Measurements from ENCODE around the gene EBP.
"Not testable (repeated sequence)": the region's sequence is repeated elsewhere in the genome, so short reads cannot be mapped to it uniquely, and the experiment has no call there.

EBP gene

DNA sequence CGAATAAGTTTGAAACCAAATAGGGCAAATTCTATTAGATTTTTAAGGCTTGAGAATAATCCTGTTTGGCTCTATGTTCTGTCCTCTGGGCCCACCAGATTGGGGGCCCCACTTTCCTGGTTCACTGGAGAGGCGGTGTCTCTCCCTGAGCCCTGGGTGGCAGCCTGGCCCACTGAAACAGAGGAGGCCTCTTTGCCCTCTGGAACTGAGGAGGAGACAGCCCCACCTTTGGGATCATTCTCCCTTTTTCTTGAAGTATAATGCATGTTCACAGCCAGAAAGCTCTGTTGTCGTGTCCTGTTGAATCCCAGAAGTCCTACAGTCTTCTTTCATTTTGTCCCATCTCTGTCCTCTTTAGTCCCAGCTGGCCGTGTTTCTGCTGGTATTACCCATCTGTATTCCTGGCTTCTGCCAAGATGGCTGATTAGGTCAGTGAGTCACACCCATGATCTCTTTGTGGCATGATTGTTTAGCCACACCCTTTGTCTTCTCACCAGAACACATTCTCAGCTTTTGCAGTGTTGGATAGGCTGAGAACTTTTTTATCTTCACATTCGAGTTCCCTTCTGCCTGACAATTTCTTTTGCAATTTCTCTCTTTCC lies 9.9 kb downstream of the EBP start:
- no peak for DNase-seq

DNA sequence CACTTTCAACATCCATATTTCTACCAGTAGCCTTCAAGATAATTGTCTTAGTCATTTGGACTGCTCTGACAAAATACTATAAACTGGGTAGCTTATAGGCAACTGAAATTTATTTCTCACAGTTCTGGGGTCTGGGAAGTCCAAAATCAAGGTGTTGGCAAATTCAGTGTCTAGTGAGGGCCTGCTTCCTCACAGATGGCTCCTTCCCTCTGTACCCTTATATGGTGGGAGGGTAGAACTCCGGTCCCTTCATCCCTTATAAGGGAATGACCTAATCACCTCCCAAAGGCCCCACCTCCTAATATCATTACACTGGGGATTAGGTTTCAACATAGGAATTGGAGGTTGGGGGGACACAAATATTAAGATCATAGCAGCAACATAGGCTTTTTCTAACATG lies 10.6 kb downstream of the EBP start:
- no peak for DNase-seq

DNA sequence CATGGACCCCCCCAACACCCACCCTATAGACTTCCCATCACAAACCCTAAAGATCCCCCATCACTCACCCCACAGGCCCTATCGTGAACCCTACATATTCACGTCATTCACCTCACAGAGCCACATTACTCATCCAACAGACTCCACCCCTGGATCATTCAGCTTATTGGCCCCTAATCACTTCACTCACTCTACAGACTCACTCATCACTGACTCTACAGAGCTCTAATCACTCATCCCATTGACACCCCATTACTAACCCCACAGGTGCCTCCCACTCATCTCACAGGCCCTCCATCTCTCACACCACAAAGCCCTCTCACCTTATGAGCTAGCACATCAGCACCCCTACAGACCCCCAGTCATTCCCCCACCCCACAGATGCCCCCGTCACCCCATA lies 11.6 kb downstream of the EBP start:
- no peak for DNase-seq

DNA sequence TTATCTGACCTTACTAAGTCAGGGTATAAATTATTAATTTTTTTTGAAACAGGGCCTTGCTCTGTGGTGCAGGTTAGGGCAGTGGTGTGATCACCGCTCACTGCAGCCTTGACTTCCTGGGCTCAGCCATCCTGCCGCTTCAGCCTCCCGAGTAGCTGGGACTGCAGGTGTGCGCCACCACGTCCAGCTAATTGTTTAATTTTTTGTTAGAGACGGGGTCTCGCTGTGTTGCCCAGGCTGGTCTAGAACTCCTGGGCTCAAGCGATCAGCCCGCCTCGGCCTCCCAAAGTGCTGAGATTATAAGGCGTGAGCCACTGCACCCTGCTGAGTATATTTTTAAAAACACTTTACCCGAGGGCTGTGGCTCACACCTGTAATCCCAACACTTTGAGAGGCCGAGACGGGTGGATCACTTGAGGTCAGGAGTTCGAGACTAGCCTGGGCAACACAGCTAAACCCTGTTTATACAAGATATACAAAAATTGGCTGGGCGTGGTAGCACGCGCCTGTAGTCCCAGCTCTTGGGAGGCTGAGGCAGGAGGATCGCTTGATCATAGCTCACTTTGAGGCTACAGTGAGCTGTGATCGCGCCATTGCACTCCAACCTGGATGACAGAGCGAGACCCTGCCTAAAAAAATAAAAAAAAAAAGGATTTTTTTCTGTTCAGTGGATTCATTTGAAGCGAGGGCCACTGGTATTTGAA lies 17.2 kb downstream of the EBP start:
- DNase-seq = no peak

DNA sequence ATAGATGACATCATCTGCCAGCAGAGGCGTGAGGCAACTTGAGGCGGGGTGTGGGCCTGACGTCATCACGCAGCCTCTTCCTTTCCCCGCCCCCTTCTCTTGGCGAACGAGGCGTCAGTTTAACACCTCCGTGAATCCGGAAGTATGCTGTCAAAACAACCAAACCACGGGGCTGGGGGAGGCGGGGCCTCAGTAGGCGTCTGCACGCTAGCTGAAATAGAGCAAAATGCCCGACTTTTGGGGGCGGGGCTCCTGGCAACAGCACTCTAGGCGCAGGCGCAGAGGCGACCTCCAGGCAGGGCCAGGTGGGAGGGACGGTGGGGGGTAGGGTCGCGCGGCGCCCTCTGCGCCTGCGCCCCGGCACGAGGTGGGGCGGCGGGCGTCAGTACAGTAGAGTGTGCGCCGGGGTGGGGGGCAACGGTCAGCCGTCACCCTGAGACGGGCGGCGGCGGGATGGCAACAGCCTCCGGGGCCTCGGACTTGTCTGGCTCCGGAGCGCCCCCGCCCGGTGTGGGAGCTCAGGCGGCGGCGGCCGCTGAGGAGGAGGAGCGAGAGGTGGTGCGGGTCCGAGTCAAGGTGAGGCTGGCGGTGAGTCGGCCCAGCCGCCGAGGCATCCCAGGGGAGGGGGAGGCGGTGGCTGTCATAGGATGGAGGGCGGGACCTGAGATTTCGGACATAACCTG lies 17.9 kb downstream of the EBP start, which contains the start of gene TBC1D25:
TBC1D25 (plus strand) TSS at position 370 of the 683 bp plus-strand sequence; CDS start at position 454, 84 bp downstream.
- DNase-seq = peak; percentile 93

DNA sequence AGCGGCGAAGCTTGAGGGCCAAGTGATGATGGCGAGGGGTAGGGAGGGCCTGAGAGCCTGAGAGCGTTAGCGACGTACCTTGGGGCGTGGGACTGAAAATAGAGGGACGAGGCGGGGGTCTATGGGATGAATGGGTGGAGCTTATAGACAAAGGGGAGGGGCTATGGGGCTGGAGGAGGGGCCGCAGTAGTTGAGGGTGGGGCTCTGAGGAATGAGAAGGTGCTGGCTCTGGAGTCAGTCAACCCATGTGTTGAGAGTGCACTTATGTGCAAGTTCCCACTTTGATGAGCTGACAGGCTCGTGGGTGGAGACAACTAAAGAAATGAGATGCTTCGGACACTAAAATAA lies 18.4 kb downstream of the EBP start:
- DNase-seq = peak; percentile 34

DNA sequence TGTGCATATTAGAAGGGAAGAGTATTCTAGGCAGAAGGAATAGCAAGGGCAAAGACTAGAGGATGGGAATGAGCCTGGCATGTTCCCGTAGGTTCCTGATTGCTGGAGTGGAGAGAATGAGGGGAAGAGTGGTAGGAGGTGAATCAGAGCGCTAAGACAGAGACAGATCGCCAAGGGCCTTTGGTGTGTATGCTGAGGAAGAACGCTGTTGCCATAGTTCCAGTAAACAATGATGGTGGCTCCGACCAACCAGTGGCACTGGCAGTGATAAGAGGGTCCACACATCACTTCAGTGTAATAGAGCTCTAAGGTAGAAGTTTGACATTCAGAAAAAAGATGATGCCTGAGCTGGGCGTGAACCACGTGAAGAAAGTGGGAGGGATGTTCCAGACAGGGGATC lies 18.9 kb downstream of the EBP start:
- no peak for DNase-seq

DNA sequence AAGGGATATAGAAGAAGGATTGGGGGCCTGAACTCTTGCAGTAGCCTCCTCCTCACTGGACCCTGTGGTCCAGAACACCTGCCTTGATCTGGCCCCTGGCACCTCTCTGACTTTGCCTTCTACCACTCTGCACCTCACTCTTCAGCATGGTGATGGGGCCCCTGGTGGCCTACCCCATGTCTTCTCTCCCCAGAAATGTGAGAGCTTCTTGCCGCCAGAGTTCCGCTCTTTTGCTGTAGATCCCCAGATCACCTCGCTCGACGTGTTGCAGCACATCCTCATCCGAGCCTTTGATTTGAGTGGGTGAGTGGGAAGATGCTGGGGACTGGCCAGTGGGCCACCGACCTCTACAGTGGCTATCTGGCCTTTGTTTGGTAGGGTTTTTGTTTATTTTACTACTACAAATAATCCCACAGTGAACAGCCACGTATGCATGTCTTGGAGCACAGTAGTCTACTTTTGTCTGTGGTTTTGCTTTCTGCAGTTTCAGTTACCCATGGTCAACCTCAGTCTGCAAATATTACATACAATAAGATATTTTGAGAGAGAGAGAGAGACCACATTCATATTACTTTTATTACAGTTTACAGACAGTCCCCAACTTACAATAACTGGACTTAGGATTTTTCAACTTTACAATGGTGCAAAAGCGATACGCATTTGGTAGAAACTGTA lies 19.7 kb downstream of the EBP start:
- no peak for DNase-seq

DNA sequence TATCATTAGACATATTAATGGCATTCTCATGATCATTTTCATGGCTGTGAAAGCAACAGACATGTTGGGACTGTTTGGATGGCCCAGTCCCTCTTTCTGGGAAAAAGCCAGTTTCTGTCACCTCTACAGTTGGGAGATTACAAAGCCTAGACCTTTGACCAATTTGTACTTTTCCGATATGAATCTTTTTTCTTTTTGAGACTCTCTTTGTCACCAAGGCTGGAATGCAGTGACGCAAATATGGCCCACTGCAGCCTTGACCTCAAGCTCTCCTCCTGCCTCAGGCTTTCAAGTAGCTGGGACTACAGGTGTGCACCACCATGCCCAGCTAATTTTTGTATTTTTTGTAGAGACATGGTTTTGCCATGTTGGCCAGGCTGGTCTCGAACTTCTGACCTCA lies 27.3 kb downstream of the EBP start:
- DNase-seq = no peak

DNA sequence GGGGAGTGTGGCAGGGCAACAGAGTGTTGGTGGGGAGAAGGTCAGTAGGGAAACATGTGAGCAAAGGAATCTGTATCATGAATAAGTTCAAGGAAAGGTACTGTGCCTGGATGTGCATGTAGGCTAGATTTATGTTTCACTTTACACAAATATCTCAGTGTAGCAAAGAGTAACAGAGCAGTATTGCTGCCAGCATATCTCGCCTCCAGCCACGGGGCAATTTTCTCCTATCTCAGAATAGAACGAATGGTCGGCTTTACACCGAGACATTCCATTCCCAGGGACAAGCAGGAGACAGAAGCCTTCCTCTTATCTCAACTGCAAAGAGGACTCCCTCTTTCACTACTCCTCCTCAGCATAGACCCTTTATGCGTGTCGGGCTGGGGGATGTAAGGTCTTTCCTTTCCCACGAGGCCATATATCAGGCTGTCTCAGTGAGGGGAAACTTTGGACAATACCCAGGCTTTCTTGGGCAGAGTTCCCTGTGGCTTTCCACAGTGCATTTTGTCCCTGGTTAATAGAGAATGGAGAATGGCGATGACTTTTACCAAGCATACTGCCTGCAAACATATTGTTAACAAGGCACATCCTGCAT lies 34.2 kb downstream of the EBP start:
- not testable (repeated sequence) for DNase-seq

DNA sequence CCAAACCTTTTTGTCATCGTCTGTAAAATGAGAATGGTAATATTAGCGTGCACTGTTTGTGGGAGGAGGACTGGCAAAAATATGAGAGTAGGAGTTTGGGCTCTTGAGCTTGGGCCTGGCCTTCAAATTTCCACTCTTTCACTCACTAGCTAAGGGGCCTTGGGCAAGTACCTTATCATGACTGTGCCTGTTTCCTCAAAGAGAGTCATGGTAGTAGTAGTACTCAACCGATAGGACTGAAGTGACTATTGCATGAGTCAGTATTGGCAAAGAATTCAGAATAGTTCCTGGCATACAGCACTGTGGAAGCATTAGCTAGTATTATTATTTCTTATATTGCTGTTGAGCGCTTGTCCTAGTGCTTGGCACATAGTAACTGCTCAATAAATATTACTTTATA lies 36.7 kb downstream of the EBP start:
- DNase-seq = no peak

DNA sequence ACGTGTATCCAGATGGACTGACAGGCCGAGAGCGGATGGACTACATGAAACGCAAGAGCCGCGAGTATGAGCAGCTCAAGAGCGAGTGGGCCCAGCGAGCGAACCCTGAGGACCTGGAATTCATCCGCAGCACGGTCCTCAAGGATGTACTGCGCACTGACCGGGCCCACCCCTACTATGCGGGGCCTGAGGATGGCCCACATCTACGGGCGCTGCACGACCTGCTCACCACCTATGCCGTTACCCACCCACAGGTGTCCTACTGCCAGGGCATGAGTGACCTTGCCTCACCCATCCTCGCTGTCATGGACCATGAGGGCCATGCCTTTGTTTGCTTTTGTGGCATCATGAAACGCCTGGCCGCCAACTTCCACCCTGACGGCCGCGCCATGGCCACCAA lies 38.0 kb downstream of the EBP start:
- no peak for DNase-seq

DNA sequence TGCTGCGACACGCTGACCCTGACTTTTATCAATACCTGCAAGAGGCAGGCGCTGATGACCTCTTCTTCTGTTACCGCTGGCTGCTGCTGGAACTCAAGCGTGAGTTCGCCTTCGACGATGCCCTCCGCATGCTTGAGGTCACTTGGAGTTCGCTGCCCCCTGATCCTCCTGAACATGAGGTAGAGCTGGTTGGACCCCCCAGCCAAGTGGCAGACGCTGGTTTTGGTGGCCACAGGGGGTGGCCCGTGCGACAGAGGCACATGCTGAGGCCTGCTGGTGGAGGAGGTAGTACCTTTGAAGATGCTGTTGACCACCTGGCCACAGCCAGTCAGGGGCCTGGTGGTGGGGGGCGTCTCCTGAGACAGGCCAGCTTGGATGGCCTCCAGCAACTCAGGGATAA lies 38.4 kb downstream of the EBP start:
- DNase-seq = no peak

DNA sequence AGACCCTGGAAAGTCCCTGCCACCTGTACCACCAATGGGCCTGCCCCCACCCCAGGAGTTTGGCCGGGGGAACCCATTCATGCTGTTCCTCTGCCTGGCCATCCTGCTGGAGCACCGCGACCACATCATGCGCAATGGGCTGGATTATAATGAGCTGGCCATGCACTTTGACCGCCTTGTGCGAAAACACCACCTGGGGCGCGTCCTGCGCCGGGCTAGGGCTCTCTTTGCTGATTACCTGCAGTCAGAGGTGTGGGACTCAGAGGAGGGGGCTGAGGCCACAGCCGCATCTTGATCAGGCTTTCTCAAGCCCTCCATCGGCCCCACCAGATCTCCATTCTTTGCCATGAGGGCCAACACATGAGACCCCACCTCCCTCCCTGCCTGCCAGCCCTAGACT lies 39.1 kb downstream of the EBP start:
- no peak for DNase-seq

DNA sequence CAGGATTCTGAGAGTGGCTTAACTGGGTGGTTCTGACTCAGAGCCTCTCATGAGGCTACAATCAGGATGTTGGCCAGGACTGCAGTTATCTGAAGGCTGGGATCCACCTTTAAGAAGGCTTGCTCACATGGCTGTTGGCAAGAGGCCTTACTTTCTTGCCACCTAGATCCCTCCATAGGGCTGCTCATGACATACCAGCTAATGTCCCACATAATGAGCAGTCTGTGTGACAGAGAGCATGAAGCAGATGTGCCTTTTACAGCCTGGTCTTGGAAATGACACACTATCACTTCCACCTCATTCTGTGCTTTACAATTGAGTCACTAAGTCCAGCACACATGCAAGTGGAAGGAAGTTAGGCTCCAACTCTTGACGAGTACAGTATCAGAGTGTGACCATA lies 48.4 kb downstream of the EBP start:
- DNase-seq = no peak

DNA sequence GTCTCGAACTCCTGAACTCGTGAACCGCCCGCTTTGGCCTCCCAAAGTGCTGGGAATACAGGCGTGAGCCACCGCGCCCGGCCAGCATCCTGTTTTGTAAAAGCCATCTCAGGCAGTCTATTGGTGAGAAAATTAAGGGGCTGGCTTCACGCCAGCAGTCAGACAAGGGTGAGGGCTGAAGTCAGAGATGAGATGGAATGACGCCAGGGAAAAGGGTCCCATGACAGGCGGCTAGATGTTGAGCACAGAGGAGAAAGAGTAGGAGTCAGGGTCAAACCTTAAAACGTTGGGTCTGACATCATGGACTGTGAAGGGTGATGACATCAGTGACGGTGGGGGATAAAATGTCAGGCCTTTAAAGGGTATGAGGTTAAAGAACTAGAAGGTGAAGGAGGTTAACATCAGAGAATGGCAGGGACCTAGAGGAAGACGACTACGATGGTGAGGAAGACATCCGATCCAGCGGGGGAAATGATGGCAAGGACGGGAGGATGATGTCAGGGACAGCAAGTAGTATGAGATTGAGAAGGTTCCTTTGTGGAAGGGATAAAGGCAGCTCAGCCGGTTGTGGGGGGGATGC lies 52.2 kb downstream of the EBP start:
- peak; percentile 9 for DNase-seq

DNA sequence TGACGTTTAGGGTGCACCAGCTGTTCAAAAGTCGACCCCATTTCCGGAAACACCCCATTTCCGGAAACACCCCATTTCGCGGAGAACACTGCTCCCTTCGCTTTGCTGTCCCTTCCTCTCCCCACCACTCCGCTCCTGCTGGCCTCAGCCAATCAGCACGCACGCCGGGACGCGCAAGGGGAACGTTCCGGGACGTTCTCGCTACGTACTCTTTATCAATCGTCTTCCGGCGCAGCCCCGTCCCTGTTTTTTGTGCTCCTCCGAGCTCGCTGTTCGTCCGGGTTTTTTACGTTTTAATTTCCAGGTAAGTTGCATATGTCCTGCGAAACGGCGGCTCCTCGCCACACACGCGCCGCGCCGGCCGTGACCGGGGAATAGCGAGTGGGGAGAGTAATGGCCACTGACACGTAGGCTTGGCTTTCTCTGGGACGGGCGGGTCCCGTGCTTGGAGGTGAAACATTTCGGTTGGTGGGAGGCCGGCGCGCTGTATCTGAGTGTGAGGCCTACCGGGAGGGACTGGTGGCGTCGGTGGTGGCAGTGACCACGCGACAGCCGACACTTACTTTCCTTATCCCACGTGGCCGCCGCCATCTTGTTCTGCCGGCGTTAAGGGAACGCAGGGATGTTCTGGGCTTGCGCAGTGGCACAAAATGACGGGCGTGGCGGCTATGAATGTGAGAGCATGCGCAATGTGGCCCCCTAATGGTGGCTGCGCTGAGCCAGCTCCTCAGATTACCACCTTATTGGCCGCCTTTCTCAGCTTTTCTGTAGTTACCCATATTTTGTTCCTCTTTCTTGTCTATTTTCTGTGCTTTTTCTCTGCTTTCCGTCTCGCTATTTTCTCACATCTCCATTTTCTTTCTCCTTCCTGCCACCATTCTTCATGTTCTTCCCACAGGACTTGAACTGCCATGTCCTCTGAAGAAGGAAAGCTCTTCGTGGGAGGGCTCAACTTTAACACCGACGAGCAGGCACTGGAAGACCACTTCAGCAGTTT lies 53.0 kb downstream of the EBP start, which contains the start of gene RBM3:
RBM3 (plus strand) TSS at position 215 of the 997 bp plus-strand sequence; CDS start at position 912, 697 bp downstream.
- DNase-seq = peak; percentile 86

DNA sequence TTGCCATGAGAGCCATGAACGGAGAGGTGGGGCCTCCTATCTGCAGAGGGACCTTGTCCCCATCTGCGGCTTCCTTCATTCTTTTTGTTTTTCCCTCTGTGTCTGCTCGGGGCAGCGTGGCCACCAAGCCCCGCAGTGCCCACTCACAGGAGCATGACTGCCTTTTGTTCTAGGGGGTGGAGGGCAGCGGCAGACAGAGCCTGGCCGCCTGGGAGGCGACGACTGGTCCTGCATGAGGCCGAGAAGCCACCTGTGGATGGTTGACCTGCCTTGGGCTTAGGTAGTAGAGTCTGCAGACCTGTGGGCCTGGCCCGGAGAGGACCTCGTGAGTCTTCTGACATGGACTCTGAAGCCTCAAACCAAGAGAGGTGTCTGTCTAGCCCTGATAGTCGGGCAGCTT lies 54.0 kb downstream of the EBP start:
- no peak for DNase-seq

DNA sequence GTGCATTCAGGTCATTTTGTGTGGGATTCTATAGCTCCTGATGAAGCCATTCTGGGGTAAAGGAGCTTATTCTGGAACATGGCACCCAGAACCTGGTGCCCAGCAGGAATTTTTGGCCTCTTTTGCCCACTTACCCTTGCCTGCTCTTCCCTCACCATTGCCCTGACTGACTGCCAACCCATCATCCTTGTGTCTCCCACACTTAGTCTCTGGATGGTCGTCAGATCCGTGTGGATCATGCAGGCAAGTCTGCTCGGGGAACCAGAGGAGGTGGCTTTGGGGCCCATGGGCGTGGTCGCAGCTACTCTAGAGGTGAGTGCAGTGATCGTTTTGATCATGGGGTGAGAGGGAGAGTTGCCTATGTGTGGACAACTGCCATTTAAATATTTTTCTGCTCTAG lies 54.5 kb downstream of the EBP start:
- DNase-seq = no peak
